Activated CD8-positive, alpha-beta memory T cell treated with anti-CD3 and anti-CD28 coated beads for 4 hours (primary cell): ENCODE data around the gene FAM83B.
"Not testable (repeated sequence)": the region's sequence is repeated elsewhere in the genome, so short reads cannot be mapped to it uniquely, and the experiment has no call there.

Experiments used
- DNase-seq, 2 donors: peaks; one replicate each; pipeline ENCODE4 v3.0.0-alpha.2; 2020; ENCODE audit warnings: low read depth in 2 of 2

Gene FAM83B

GRCh38 chr6:54861905-54862616, 15.5 kb downstream of the FAM83B start:
- no peak for DNase-seq

- DNase-seq: no peak
Measured at GRCh38 chr6:54864272-54864671, 17.7 kb downstream of the FAM83B start.

GRCh38 chr6:54865091-54865631, 18.6 kb downstream of the FAM83B start:
- no peak for DNase-seq

- DNase-seq: no peak
Measured at GRCh38 chr6:54868556-54868955, 22.0 kb downstream of the FAM83B start.

GRCh38 chr6:54873599-54873998, 27.0 kb downstream of the FAM83B start:
- DNase-seq: no peak

- DNase-seq: no peak
Measured at GRCh38 chr6:54874349-54875048, 27.9 kb downstream of the FAM83B start.

GRCh38 chr6:54875539-54875938, 29.0 kb downstream of the FAM83B start:
- DNase-seq: no peak

GRCh38 chr6:54876365-54876764, 29.8 kb downstream of the FAM83B start:
- no peak for DNase-seq

GRCh38 chr6:54876871-54877270, 30.3 kb downstream of the FAM83B start:
- DNase-seq: no peak

- no peak for DNase-seq
Measured at GRCh38 chr6:54877713-54878317, 31.2 kb downstream of the FAM83B start.

- DNase-seq: no peak
Measured at GRCh38 chr6:54878718-54879117, 32.1 kb downstream of the FAM83B start.

GRCh38 chr6:54879188-54879985, 32.8 kb downstream of the FAM83B start:
- DNase-seq: no peak

GRCh38 chr6:54881067-54881730, 34.6 kb downstream of the FAM83B start:
- no peak for DNase-seq

- DNase-seq: not testable (repeated sequence)
Measured at GRCh38 chr6:54881891-54882290, 35.3 kb downstream of the FAM83B start.

GRCh38 chr6:54886932-54887584, 40.5 kb downstream of the FAM83B start:
- DNase-seq: no peak

- DNase-seq: no peak
Measured at GRCh38 chr6:54891536-54891935, 45.0 kb downstream of the FAM83B start.

- DNase-seq: no peak
Measured at GRCh38 chr6:54892831-54893230, 46.3 kb downstream of the FAM83B start.

GRCh38 chr6:54893818-54894217, 47.2 kb downstream of the FAM83B start:
- no peak for DNase-seq

- no peak for DNase-seq
Measured at GRCh38 chr6:54896302-54896701, 49.7 kb downstream of the FAM83B start.

- DNase-seq: no peak
Measured at GRCh38 chr6:54897462-54898189, 51.1 kb downstream of the FAM83B start.
